SH-SY5Y (cell line): ENCODE results near the gene SCYGR7.

ENCODE experiments used
- GATA2 ChIP-seq: IDR thresholded peaks from 2 replicates; pipeline ENCODE4 v1.6.1; 2011; ENCODE audit warnings: mild to moderate bottlenecking, low read depth, low read length
- GATA3 ChIP-seq: IDR thresholded peaks from 2 replicates; pipeline ENCODE4 v1.6.1; 2011; ENCODE audit warnings: low read depth, mild to moderate bottlenecking, low read length, moderate library complexity

- TF ChIP-seq GATA2 (no peak), GATA3 (no peak)
Observed at GRCh38 chr2:227766373-227766883, 38.3 kb downstream of the SCYGR7 start.
